C4-2B (cell line): ENCODE data around the gene AAK1.
"Not testable (repeated sequence)": the region's sequence is repeated elsewhere in the genome, so short reads cannot be mapped to it uniquely, and the experiment has no call there.

ENCODE experiments used
- ZFX ChIP-seq: fragments of 450-650 bp; IDR thresholded peaks from 2 replicates; pipeline ENCODE4 v1.6.1; 2017
- TF ChIP-seq, protein P1 (sequence below): fragments of 450-650 bp; conservative IDR thresholded peaks from 2 replicates; pipeline ENCODE4 v1.5.1; 2017; ENCODE audit warnings: mild to moderate bottlenecking

GRCh38 chr2:69550511-69550910 lies 93.0 kb downstream of the AAK1 start:
- TF ChIP-seq, protein P1, sequence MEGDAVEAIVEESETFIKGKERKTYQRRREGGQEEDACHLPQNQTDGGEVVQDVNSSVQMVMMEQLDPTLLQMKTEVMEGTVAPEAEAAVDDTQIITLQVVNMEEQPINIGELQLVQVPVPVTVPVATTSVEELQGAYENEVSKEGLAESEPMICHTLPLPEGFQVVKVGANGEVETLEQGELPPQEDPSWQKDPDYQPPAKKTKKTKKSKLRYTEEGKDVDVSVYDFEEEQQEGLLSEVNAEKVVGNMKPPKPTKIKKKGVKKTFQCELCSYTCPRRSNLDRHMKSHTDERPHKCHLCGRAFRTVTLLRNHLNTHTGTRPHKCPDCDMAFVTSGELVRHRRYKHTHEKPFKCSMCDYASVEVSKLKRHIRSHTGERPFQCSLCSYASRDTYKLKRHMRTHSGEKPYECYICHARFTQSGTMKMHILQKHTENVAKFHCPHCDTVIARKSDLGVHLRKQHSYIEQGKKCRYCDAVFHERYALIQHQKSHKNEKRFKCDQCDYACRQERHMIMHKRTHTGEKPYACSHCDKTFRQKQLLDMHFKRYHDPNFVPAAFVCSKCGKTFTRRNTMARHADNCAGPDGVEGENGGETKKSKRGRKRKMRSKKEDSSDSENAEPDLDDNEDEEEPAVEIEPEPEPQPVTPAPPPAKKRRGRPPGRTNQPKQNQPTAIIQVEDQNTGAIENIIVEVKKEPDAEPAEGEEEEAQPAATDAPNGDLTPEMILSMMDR = not testable (repeated sequence)
- TF ChIP-seq ZFX = not testable (repeated sequence)
